HG03521 (cell line): ENCODE measurements around the gene ALDH3B1.
"Not testable (repeated sequence)": the region's sequence is repeated elsewhere in the genome, so short reads cannot be mapped to it uniquely, and the experiment has no call there.

ENCODE experiments used
- ATAC-seq: cut with Tn5 transposase; IDR thresholded peaks from one replicate; pipeline ENCODE4 v1.9.1; 2021; ENCODE audit warnings: mild to moderate bottlenecking, moderate library complexity; ENCODE audit not compliant: unreplicated experiment

ALDH3B1 gene, protein sequence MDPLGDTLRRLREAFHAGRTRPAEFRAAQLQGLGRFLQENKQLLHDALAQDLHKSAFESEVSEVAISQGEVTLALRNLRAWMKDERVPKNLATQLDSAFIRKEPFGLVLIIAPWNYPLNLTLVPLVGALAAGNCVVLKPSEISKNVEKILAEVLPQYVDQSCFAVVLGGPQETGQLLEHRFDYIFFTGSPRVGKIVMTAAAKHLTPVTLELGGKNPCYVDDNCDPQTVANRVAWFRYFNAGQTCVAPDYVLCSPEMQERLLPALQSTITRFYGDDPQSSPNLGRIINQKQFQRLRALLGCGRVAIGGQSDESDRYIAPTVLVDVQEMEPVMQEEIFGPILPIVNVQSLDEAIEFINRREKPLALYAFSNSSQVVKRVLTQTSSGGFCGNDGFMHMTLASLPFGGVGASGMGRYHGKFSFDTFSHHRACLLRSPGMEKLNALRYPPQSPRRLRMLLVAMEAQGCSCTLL

DNA sequence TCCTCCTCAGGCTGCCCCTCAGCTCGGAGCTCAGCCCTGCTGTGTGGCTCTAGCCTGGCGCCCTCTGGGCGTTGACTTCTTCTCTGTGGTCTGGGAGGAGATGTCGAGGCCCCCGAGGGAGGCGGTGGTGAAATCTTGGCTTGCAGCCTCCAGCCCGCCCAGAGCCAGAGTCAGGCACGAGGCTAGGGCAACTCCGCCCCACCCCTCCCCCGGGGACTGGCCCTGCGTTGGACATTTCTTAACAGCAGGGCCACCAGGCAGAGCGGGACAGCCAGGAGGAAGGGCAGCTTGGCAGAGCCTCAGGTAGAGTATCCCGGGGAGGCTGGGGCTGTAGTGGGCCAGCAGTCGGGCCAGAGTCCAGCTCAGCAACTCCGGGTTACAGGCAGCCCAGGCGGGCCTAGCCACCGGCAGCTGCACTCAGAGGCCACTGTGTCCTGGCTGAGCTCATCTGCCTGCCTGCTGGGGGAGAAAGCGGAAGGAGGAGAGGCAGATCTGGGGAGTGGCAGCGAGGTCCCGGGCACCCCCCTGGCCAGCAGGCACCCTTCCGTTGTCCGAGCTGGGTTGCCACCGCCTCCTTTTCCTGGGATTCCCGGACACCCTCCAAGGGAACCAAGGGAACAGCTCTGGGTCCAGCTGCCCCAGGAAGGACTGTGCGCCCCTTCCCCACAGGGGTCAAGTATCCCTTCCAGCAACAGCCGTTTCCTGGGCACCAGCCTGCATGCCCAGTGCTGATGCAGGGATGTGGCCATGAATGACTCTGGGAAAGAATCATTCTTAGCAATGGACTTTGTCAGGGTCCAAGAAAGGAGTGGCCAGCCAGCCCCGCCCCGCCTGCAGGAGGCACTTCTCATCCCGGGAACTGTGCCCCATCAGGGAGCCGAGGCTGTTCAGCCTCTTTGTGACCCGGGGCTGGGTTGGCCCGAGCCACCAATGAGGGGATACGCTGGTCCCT lies at the start of gene ALDH3B1:
Gene ALDH3B1, plus strand, starts transcription at position 238 of the 952 bp plus-strand sequence. CDS start 4,971 bp downstream, outside the sequence.
- ATAC-seq: no peak

DNA sequence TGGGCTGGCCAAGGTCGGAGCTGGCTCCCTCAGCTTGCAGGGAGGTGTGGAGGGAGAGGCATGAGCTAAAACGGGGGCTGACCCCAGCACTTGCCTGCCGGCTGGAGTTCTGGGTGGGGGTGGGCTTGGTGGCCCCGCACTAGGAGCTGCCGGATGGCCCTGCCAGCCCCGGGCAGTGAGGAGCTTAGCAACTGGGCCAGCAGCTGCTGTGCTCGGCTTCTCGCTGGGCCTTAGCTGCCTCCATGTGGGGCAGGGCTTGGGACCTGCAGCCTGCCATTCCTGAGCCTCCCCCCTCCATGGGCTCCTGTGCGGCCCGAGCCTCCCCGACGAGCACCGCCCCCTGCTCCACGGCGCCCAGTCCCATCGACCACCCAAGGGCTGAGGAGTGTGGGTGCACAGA lies 46.9 kb upstream of the ALDH3B1 start:
- not testable (repeated sequence) for ATAC-seq

DNA sequence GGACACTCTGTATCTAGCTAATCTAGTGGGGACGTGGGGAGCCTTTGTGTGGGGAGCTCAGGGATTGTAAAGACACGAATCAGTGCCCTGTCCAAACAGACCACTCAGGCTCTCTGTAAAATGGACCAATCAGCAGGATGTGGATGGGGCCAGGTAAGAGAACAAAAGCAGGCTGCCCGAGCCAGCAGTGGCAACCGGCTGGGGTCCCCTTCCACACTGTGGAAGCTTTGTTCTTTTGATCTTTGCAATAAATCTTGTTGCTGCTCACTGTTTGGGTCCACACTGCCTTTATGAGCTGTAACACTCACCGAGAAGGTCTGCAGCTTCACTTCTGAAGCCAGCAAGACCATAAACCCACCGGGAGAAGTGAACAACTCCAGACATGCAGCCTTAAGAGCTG lies 46.2 kb upstream of the ALDH3B1 start:
- ATAC-seq: not testable (repeated sequence)

DNA sequence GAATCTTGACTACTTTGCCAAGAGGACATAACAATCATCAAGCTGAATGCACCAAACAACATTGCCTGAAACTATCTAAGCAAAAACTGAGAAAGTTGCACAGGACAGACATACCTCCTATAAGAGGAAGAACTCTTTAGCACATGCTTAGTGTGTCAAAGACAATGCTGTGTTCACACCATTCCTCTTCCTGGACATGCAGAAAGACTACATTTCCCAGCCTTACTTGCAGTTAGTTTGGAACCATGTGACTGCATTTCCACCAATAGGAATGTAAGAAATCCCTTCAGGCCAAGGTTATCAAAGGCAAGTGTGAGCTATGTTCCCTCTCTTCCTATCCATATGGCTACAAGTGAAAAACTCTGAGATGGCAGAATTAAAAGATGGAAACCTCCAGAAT lies 45.4 kb upstream of the ALDH3B1 start:
- not testable (repeated sequence) for ATAC-seq

DNA sequence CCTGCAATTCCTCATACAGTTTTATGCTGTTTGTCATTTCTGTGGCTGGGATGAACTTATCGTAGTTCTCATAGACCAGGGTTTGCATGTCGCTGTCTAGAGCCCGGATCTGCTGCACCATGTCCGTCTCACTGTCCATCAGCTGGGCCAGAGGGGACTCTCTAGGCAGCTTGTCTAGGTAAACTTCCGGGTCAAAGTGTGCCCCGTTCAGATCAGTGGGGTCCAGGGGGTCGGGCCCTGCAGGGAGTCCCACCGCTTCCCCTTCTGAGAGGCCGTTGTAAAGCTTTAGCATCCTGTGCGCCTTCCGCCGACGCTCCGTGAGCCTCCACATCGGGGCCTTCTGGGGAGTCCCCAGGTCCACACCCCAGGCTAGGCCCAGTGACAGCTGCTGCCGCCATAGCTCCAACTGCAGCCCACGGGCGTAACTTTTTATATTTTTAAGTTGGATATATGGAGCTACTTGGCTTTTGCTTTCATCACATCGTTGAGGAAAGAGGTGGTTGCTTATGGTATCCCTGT lies 44.2 kb upstream of the ALDH3B1 start:
- ATAC-seq: not testable (repeated sequence)

GRCh38 chr11:67974746-67975145 lies 35.4 kb upstream of the ALDH3B1 start:
- ATAC-seq: not testable (repeated sequence)

- ATAC-seq: not testable (repeated sequence)
Measured at GRCh38 chr11:67978766-67979418, 31.2 kb upstream of the ALDH3B1 start.

- not testable (repeated sequence) for ATAC-seq
Measured at GRCh38 chr11:67981226-67981625, 28.9 kb upstream of the ALDH3B1 start.

GRCh38 chr11:67982255-67982857 lies 27.8 kb upstream of the ALDH3B1 start:
- ATAC-seq: not testable (repeated sequence)

DNA sequence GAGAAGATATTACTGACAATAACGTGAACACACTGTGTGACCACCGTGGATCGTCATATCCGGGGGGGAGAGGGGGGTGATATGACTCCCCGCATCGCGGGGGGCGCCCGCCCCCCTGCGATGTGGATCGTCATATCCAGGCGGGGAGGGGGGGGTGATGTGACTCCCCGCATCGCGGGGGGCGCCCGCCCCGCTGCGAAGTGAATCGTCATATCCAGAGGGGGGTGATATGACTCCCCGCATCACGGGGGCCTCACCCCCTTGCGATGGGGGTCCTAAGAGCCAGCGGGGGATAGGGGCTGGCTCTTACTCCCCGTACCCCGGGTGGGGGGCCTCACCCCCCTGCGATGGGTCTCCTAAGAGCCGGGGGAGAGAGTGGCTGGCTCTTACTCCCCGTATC lies 26.2 kb upstream of the ALDH3B1 start:
- ATAC-seq: no peak

GRCh38 chr11:67985302-67985701 lies 24.8 kb upstream of the ALDH3B1 start:
- not testable (repeated sequence) for ATAC-seq

- not testable (repeated sequence) for ATAC-seq
Measured at GRCh38 chr11:67990546-67991346, 19.4 kb upstream of the ALDH3B1 start.

DNA sequence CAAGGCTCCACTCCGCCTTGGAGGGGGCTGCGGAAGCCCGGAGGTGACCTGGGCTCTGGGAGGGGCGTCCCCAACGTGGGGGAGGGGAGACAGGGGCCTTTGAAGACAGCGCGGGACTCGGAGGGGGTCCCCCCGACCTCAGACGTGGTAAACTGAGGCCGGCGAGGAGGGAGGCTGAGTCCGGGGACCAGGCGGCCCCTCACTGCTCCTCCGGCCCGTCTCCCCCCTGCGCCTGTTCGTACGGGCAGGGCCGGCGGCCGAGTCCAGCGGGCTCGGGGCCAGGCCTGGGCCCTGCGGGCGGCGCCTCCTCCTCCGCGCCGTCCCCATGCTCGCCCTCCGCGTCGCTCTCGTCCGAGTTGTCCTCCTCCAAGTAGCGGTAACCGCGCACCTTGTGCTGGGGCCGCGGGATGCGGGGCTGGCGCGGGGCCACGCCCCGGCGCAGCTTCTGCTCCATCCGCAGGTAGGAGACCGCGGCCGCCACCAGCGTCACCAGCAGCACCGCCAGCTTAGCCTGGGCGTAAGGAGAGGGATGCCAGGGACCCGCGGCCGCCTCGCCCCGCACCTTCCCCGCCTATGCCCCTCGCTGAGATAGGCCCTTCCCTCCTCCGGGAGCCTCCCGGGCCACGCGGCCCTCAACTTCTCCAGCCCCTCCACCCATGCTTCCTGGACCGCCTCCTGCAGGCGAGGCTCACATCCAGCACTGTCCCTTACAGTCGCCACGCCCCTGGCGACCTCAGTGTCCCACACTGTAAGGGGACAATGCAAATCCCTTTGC lies 18.6 kb upstream of the ALDH3B1 start:
- not testable (repeated sequence) for ATAC-seq

DNA sequence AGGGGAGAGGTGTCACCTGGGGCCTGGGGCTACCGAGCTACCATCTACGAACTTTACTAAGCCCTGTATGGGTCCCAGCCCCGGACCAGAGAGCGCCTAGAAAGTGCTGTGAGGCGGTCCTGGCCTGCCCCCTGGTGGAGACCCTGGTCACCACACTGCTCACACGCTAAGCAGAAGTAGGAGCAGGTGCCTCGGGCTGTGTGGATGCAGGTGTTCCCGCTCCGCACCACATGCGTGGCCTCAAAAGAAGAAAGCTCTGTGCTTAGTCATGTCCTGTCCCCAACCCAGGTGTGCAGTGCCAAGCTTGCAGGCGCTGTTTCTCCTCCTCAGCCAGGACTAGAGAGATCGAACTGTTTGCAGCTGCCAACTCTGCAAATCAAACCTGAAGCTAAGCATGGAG lies 16.3 kb upstream of the ALDH3B1 start:
- not testable (repeated sequence) for ATAC-seq

DNA sequence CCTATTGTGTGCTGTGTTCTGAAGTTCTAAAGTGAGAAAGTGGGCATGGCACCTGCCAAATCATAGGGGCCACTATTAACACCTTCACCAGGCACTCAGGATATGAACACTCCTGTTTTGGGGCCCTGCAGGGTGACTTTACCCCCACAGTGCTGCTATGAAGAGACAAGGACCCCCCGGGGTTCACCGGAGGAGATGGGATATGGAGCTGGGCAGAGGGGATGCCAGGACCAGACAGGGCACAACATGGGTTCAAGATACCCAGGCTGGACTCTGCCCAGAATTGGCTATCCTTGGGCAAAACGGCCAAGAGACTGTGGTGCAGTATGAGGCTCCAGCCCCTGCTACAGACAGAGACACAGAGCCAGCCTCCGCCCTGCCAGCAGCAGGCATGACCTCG lies 15.7 kb upstream of the ALDH3B1 start:
- ATAC-seq: not testable (repeated sequence)

DNA sequence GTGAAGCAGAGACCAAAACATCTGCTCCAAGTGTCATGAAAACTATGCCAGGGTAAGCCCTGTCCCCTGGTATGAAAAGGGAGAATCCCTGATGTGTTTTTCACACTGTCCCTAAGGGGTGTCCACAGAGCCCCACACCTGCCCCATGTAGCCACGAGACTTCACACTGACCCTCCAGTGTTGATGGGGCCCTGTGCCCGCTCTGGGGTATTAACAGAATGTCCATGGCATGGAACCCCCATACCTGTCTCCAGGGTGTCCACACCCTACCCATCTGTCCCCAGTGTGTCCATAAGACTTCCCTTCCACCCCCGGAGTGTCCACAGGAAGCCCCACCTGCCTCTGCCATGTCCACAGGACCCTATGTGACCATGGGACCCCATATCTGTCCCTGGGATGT lies 15.0 kb upstream of the ALDH3B1 start:
- ATAC-seq: not testable (repeated sequence)

- not testable (repeated sequence) for ATAC-seq
Measured at GRCh38 chr11:67995579-67995978, 14.5 kb upstream of the ALDH3B1 start.

DNA sequence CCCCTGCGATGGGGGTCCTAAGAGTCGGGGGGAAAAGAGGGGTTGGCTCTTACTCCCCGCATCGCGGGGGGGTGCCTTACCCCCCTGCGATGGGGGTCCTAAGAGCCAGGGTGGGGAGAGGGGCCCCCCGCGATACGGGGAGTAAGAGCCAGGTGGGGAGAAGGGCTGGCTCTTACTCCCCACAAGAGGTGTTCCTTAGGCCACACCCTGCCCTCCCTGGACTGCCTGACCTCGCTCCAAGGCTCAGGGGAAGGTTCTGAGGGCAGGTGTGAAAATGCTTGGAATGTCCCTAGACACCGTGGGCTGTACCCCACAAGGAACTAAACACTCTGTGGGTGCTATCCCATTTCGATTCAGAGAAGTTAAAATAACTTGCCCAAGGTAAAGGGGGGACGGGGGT lies 14.1 kb upstream of the ALDH3B1 start:
- ATAC-seq: no peak
